ENCODE data around the gene CSNK1A1L. TPM values are rescaled to one million over a fixed set of nuclear protein-coding genes. Genes with fewer than 3 reads are reported as not detected.
"Not testable (repeated sequence)": the region's sequence is repeated elsewhere in the genome, so short reads cannot be mapped to it uniquely, and the experiment has no call there.

CSNK1A1L gene
- total RNA-seq, 1 donor from 2014 or later, result not detected

- DNase-seq (ENCODE audit: low read depth, low spot score), result no peak
Measured at GRCh38 chr13:37059848-37060192, 45.6 kb downstream of the CSNK1A1L start.

GRCh38 chr13:37058910-37059847, 46.3 kb downstream of the CSNK1A1L start, which contains the start of gene SUPT20H:
Gene SUPT20H, minus strand, starts transcription at chr13:37059688. Its CDS starts 8,198 bp downstream, at chr13:37051490.
- DNase-seq (ENCODE audit: low read depth, low spot score), result peak; percentile 76

GRCh38 chr13:37056228-37056627, 49.2 kb downstream of the CSNK1A1L start:
- DNase-seq (ENCODE audit: low read depth, low spot score), result not testable (repeated sequence)

Other genes with a start within 250 kb of the CSNK1A1L start
- 3.2 and 5.0 TPM in 2 replicates for gene SMAD9, start 185.4 kb downstream of the CSNK1A1L start, total RNA-seq
- 42.1 and 45.4 TPM in 2 replicates for gene ALG5, start 106.3 kb downstream of the CSNK1A1L start, total RNA-seq
- 43.9 and 54.4 TPM in 2 replicates for gene EXOSC8, start 104.9 kb downstream of the CSNK1A1L start, total RNA-seq
- gene SUPT20H, start 46.0 kb downstream of the CSNK1A1L start, total RNA-seq, result 39.8 and 51.4 TPM in 2 replicates

All from pulmonary artery endothelial cell (primary cell).